Panc1 (cell line): Measurements from ENCODE around the gene BRD1.

Experiments
- POLR2AphosphoS5 ChIP-seq: IDR thresholded peaks from 2 replicates; pipeline ENCODE4 v1.6.1; 2012; ENCODE audit warnings: mild to moderate bottlenecking, low read depth, low read length, moderate library complexity
- SIN3A ChIP-seq: IDR thresholded peaks from 2 replicates; pipeline ENCODE4 v1.6.1; 2012; ENCODE audit warnings: low read depth, mild to moderate bottlenecking, low read length, moderate library complexity, borderline replicate concordance; ENCODE audit not compliant: insufficient read depth
- TF ChIP-seq, protein P1 (sequence below): fragments of 450-650 bp; IDR thresholded peaks from 2 replicates; pipeline ENCODE4 v1.5.1; 2017; ENCODE audit warnings: mild to moderate bottlenecking
- TF ChIP-seq, protein P2 (sequence below), 2 experiments: IDR thresholded peaks; 2 replicates each; pipeline ENCODE4 v1.6.1; 2011 to 2012; ENCODE audit warnings: low read depth in 2 of 2, control low read depth in 1 of 2, low read length in 1 of 2, mild to moderate bottlenecking in 1 of 2, moderate library complexity in 1 of 2; ENCODE audit not compliant: insufficient read depth in 1 of 2

DNA sequence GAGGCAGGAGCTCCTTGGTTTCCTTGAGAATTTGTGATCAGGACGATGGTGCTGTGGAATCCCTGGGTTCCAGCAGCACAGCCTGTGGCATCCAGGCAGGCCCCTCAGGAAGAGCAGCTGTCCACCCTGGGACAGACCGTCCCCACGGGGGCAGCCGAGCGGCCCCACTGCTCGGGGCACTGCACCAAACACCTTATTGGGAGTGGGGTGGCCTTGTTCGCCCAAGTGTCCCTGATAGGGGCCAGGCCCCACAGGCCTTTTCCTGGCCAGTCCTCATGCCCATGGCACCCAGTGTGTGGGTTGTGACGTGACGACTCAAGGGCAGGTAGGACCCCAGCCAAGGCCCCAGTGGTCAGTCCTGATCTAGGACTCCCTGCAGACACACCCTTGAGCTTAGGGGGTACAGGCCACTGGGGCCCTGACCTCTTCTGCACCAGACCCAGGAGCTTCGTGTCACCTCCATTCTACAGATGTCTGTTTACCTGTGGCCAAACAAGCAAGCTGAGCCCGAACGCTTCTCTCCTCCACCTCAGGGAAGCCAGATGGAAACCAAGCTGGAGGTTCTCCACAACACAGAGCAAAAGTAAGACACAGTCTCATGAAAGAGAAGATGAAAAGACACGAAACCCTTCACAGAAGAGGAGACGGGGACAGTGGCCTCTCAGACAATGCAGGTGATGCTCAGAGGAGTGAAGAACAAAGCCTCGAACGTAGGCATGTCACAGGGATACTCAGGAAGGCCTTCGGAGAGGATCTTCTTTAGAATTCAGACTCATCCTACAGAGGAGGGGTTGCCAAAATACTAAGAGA is 1.6 kb upstream of the BRD1 start:
- TF ChIP-seq, protein P1, sequence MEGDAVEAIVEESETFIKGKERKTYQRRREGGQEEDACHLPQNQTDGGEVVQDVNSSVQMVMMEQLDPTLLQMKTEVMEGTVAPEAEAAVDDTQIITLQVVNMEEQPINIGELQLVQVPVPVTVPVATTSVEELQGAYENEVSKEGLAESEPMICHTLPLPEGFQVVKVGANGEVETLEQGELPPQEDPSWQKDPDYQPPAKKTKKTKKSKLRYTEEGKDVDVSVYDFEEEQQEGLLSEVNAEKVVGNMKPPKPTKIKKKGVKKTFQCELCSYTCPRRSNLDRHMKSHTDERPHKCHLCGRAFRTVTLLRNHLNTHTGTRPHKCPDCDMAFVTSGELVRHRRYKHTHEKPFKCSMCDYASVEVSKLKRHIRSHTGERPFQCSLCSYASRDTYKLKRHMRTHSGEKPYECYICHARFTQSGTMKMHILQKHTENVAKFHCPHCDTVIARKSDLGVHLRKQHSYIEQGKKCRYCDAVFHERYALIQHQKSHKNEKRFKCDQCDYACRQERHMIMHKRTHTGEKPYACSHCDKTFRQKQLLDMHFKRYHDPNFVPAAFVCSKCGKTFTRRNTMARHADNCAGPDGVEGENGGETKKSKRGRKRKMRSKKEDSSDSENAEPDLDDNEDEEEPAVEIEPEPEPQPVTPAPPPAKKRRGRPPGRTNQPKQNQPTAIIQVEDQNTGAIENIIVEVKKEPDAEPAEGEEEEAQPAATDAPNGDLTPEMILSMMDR: no peak
- TF ChIP-seq POLR2AphosphoS5: no peak
- TF ChIP-seq, protein P2, sequence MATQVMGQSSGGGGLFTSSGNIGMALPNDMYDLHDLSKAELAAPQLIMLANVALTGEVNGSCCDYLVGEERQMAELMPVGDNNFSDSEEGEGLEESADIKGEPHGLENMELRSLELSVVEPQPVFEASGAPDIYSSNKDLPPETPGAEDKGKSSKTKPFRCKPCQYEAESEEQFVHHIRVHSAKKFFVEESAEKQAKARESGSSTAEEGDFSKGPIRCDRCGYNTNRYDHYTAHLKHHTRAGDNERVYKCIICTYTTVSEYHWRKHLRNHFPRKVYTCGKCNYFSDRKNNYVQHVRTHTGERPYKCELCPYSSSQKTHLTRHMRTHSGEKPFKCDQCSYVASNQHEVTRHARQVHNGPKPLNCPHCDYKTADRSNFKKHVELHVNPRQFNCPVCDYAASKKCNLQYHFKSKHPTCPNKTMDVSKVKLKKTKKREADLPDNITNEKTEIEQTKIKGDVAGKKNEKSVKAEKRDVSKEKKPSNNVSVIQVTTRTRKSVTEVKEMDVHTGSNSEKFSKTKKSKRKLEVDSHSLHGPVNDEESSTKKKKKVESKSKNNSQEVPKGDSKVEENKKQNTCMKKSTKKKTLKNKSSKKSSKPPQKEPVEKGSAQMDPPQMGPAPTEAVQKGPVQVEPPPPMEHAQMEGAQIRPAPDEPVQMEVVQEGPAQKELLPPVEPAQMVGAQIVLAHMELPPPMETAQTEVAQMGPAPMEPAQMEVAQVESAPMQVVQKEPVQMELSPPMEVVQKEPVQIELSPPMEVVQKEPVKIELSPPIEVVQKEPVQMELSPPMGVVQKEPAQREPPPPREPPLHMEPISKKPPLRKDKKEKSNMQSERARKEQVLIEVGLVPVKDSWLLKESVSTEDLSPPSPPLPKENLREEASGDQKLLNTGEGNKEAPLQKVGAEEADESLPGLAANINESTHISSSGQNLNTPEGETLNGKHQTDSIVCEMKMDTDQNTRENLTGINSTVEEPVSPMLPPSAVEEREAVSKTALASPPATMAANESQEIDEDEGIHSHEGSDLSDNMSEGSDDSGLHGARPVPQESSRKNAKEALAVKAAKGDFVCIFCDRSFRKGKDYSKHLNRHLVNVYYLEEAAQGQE (IDR thresholded peaks at IDR 0.05; ENCODE audit: insufficient read depth in 1 of 2, low read depth in 2 of 2, low read length in 1 of 2): no peak
- no peak for TF ChIP-seq SIN3A
